ENCODE results near the gene TLR9. TPM values are rescaled to one million over a fixed set of nuclear protein-coding genes. Genes with fewer than 3 reads are reported as not detected.

TLR9 gene
- total and polyA plus RNA-seq, 12 donors, result 0.06 to 0.46 (median 0.28) TPM; not detected in 3

- H3K9me3 ChIP-seq, result no peaks in the 10 kb centered on the region
- DNase-seq, result no peak
- TF ChIP-seq CTCF (IDR thresholded peaks at IDR 0.05), result no peak
- 84 to 88% methylated on average over 3 of the region's 3 CpGs for WGBS, 2 donors
- intact Hi-C loops (cut with DNase I), result no loop called here
- ATAC-seq, result no peak
- H3K27ac ChIP-seq, result no peak overlapping the region
- H3K4me1 ChIP-seq, result no peaks in the 10 kb centered on the region
- no peaks in the 10 kb centered on the region for H3K36me3 ChIP-seq
- no peak overlapping the region for H3K4me3 ChIP-seq
- no peaks in the 10 kb centered on the region for H3K27me3 ChIP-seq
Measured at GRCh38 chr3:52171514-52172261, 53.8 kb downstream of the TLR9 start.

Small RNA genes within 50 kb of the gene (microRNA-seq; reads per million reads assigned to microRNA genes)
- gene MIRLET7G, result 58,356 to 60,253 reads per million in 2 donors

Other genes with a start within 250 kb of the TLR9 start
- 10 to 100 TPM; 18.7 to 45.6 (median 24.7) TPM for gene ACY1, start 242.1 kb downstream of the TLR9 start, total RNA-seq
- gene ACY1, start 242.1 kb downstream of the TLR9 start, polyA plus RNA-seq, result 10 to 100 TPM; 24.6 to 28.3 TPM
- 100 to 1,000 TPM; 505 to 754 (median 626) TPM for gene RPL29, start 229.8 kb downstream of the TLR9 start, total RNA-seq
- gene RPL29, start 229.8 kb downstream of the TLR9 start, polyA plus RNA-seq, result 1,000 to 10,000 TPM; 1,450 to 1,915 TPM
- gene DUSP7, start 169.1 kb downstream of the TLR9 start, total RNA-seq, result 10 to 100 TPM; 11.3 to 29.7 (median 15.8) TPM
- gene DUSP7, start 169.1 kb downstream of the TLR9 start, polyA plus RNA-seq, result 10 to 100 TPM; 10.4 to 19.2 TPM
- 1 to 10 TPM in 5 of 10 donors, under 1 TPM in 5; 0.60 to 3.5 (median 1.1) TPM for gene POC1A, start 71.2 kb downstream of the TLR9 start, total RNA-seq
- 1 to 10 TPM in 1 of 2 donors, under 1 TPM in 1; 0.44 to 1.9 TPM for gene POC1A, start 71.2 kb downstream of the TLR9 start, polyA plus RNA-seq
- 100 to 1,000 TPM; 117 to 233 (median 177) TPM for gene ALAS1, start 27.5 kb downstream of the TLR9 start, total RNA-seq
- gene ALAS1, start 27.5 kb downstream of the TLR9 start, polyA plus RNA-seq, result 10 to 100 TPM; 55.2 to 98.4 TPM
- gene TWF2, start 13.5 kb upstream of the TLR9 start, total RNA-seq, result 100 to 1,000 TPM in 5 of 10 donors, 10 to 100 TPM in 5; 71.5 to 148 (median 99.1) TPM
- gene TWF2, start 13.5 kb upstream of the TLR9 start, polyA plus RNA-seq, result 10 to 100 TPM; 44.7 to 62.8 TPM
- 10 to 100 TPM in 2 of 10 donors, 1 to 10 TPM in 8; 5.2 to 17.6 (median 7.9) TPM for gene PPM1M, start 20.1 kb upstream of the TLR9 start, total RNA-seq
- gene PPM1M, start 20.1 kb upstream of the TLR9 start, polyA plus RNA-seq, result 10 to 100 TPM in 1 of 2 donors, 1 to 10 TPM in 1; 6.4 to 11.1 TPM
- gene WDR82, start 53.0 kb upstream of the TLR9 start, total RNA-seq, result 10 to 100 TPM; 59.0 to 78.4 (median 71.6) TPM
- 10 to 100 TPM; 19.3 to 33.5 TPM for gene WDR82, start 53.0 kb upstream of the TLR9 start, polyA plus RNA-seq
- 1 to 10 TPM; 4.3 to 9.2 (median 4.9) TPM for gene GLYCTK, start 62.2 kb upstream of the TLR9 start, total RNA-seq
- 1 to 10 TPM; 6.7 to 8.4 TPM for gene GLYCTK, start 62.2 kb upstream of the TLR9 start, polyA plus RNA-seq
- gene DNAH1, start 90.7 kb upstream of the TLR9 start, total RNA-seq, result 1 to 10 TPM; 1.5 to 5.9 (median 2.8) TPM
- 1 to 10 TPM in 1 of 2 donors, under 1 TPM in 1; 0.99 to 6.4 TPM for gene DNAH1, start 90.7 kb upstream of the TLR9 start, polyA plus RNA-seq
- 10 to 100 TPM; 37.1 to 58.2 (median 46.1) TPM for gene BAP1, start 184.4 kb upstream of the TLR9 start, total RNA-seq
- 10 to 100 TPM; 50.6 to 51.6 TPM for gene BAP1, start 184.4 kb upstream of the TLR9 start, polyA plus RNA-seq
- gene PHF7, start 185.0 kb upstream of the TLR9 start, total RNA-seq, result 10 to 100 TPM; 11.5 to 26.3 (median 22.4) TPM
- 1 to 10 TPM; 1.9 to 6.0 TPM for gene PHF7, start 185.0 kb upstream of the TLR9 start, polyA plus RNA-seq
- gene SEMA3G, start 219.5 kb upstream of the TLR9 start, total RNA-seq, result 10 to 100 TPM in 9 of 10 donors, 1 to 10 TPM in 1; 8.3 to 17.8 (median 16.2) TPM
- 10 to 100 TPM; 12.1 to 13.1 TPM for gene SEMA3G, start 219.5 kb upstream of the TLR9 start, polyA plus RNA-seq
- 1,000 to 10,000 TPM; 6,035 to 9,296 (median 8,226) TPM for gene TNNC1, start 228.4 kb upstream of the TLR9 start, total RNA-seq
- gene TNNC1, start 228.4 kb upstream of the TLR9 start, polyA plus RNA-seq, result over 10,000 TPM in 1 of 2 donors, 1,000 to 10,000 TPM in 1; 9,937 to 18,066 TPM
- 10 to 100 TPM; 35.3 to 56.3 (median 41.9) TPM for gene NISCH, start 230.0 kb upstream of the TLR9 start, total RNA-seq
- 10 to 100 TPM; 24.0 to 53.6 TPM for gene NISCH, start 230.0 kb upstream of the TLR9 start, polyA plus RNA-seq